GM15510 (cell line): ENCODE measurements around the gene DCTN3.

Source experiments
- POLR2A ChIP-seq: IDR thresholded peaks from 3 replicates; pipeline ENCODE4 v1.6.1; 2011; ENCODE audit warnings: borderline replicate concordance; ENCODE audit not compliant: insufficient read length; ENCODE audit errors: extremely low read depth

DCTN3 gene

DNA sequence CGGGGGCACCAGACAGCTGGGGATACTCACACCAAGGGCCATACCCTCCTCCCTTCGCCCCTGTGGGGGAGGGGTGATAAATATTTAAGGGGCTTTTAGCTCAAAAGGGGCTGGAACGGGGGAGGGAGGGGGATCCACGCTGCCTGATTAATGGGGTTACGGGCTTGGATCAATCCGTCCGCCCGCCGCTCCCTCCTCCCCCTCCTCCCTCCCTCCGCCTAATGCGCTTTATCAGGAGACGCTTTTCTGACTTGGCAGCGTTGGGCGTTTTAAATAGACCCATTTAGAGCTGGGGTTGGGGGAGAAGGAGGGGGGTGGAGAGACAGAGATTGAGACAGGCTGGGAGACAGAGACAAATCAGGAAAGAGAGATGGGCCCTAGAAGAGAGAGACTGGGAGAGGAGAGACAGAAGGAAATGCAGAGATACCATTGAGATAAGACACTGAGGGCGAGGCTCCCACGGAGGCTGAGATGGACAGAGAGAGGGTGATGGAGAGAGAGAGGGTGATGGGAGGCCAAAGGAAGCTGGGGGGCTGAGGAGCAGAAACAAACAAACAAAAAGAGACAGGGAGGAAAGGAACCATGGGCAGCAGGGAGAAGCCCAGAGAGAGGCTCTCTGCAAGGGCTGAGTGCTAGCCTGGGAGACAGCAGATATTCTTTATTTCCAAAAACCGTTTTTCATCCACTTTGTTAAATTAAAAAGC, 41.0 kb downstream of the DCTN3 start:
- TF ChIP-seq POLR2A, result no peak

DNA sequence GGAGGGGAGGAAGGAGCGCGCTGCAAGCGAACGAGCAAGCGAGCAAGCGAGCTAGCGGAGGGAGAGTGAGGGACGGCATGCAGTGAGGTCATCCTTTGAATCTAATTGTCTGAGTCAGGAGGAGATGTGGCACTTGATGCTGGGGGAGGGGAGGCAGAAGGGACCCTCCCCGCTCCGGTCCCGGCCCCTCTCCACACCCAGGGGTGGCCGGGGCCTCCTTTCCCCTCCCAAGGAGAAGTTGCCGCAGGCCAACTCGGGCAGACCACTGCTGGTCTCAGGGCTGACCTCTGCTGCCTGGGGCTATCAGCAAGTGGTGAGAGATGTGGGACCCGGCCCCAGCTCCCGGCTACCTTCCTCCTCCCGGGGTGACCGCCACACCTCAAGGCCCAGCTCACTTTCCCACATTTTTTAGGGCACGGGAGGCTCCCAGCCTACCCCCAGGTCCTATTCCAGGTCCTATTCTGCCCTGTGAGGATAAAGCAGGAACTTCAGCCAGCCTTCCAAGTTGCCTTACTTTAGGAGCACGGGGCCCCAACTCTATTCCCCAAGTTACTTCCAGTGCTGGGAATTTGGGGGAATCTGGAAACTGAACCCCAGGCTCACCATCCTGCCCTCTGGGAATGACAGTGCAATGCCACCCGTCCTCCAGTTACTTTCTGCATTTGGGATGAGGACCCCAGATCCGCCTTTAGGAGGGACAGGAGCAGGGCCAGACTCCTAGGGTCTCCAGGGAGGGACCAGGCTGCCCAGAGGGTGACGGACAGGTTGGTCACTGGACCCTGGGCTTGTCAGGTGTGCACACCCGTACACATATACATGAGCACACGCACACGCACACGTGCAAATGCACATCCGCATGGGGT, 41.8 kb downstream of the DCTN3 start:
- TF ChIP-seq POLR2A, result no peak

DNA sequence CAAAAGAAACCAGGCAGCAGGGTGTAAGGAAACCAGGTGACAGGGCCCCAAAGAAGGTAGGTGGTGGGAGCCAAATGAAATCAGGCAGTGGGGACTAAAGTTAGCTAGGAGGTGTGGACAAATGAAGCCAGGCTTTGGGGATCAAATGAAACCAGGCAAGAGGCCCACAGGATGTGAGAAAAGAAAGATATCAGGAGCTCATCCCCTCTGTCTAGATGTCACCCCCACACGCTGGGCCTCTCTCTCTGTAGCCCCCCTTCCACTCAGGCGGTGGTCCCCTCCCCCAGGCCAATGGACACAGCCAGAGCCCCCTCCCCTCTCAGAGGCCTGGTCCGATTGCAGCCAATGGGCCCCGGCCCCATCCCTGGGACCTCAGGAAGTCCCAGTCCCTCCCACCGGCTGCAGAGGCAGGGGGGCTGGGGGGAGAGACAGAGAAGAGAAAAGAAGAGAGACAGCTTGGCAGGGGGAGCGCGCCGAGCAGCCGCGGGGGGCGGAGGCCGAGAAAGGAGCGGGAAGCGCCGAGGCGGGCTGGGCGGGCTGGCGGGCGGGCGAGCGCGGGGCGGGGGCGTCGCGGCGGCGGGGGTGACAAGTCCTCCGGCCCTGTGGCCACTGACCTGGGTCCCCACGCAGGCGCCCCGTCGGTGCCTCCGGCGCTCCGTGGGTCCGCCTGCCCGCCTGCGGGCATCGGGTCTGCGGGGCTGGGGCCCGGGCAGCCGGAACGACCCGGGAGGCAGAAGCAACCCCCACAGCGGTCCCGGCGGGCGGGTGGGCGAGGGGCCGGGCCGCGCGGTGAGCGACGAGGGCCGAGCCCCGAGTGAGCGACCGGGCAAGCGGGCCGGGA, 42.7 kb downstream of the DCTN3 start:
- TF ChIP-seq POLR2A, result no peak

DNA sequence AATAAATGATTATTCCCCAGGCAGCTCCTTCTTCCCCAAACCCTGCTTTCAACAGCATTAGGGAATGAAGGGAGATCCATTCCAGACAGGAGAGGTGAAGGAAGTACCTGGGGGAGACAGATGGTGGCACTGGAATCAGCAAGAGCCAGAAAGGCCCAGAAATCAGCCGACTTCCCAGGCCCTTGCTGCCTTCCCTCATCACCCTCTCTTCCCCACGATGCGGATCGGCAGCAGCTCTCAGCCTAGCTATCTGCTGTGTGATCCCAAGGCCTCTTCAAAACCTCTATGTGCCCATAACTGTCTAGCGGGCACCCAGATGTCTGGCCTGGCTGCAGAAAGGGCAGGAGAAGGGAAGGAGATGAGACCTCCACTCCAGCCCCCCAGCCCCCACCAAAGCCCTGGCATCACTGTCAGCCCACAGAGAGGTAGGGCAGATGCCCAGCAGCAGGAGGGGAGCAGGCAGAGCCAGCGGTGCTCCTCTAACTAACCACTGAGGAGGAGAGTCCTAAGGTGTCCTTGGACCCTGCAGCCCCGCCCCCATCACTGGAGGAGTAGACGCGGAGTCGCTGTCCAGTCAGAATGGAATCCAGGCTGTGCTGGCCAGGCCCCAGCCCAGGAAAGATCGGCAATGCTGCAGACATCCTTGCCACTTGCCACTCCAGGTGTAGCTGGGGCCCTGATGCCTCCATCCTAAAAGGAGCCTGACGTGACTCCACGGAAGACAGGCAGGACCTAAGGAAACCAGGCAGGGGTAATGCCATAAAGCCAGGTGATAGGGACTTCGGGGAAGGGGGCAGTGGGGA, 43.5 kb downstream of the DCTN3 start:
- TF ChIP-seq POLR2A, result no peak

DNA sequence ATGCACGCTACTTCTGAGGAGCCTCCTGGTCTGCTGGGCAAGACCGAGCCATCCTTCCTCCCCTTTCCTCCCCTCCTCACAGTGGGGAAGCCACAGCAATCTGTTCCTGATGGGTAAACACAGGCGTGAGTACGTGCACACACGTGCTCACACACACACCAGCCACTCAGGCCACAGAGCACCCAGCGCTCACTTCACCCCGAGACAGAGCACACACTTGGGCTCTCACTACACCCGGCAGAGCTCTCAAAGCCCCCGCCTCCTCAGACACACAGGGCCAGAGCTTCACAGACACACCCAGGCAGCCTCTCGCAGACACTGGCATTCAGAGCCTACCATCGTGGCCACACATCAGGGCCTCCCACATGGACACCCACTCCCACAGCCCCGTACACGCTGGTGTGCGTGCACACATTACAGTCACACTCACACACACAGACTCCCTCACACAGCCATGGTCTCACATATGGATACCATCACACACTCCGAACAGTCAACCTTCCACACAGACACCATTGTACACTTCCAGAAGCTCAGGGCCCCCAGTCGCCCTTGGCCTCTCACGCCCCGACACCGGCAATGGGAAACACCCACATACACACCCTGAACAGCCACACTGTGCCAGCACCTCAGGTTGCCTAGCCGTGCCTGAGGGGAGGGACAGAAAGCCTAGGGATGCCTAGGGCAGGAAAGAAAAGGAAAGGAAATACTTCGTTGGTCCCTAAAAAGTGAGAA, 44.3 kb downstream of the DCTN3 start:
- TF ChIP-seq POLR2A, result no peak

DNA sequence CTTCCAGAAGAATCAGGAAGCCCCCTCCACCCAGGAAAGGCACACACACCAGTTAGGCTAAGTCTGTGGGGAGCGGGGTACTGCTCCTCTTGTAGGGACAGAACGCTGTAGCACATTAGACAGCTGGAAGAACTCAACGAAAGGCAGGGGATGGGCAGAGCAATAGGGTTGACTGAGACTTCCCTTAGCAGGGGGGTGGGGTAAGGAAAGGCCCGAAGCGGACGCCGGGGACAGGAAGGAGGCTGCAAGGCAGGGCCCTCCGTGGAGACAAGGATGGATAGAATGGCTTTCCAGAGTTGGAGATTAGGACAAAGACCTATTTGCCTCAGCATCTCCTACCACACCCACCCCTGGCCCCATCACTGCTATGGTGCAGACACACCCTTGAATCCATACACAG, 45.1 kb downstream of the DCTN3 start:
- TF ChIP-seq POLR2A, result no peak

DNA sequence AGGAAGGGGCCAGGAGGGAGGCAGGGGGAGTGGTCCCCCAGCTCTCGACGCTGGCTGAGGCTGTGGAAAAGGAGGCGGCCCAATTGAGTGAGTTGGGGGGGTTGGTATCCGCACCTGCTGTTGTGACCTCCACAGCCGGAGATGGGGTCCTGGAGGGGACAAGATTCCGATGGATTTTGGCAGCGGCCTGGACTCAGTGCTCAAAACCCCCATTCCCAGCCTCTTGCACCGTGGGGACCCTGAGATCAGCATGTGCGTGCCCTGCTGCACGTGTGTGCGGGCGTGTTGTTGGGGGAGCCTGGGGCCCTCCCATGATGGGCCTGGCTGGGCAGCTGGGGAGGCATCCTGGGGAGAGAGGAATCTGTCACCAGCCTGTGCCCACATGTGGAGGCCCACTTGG, 45.7 kb downstream of the DCTN3 start:
- no peak for TF ChIP-seq POLR2A

DNA sequence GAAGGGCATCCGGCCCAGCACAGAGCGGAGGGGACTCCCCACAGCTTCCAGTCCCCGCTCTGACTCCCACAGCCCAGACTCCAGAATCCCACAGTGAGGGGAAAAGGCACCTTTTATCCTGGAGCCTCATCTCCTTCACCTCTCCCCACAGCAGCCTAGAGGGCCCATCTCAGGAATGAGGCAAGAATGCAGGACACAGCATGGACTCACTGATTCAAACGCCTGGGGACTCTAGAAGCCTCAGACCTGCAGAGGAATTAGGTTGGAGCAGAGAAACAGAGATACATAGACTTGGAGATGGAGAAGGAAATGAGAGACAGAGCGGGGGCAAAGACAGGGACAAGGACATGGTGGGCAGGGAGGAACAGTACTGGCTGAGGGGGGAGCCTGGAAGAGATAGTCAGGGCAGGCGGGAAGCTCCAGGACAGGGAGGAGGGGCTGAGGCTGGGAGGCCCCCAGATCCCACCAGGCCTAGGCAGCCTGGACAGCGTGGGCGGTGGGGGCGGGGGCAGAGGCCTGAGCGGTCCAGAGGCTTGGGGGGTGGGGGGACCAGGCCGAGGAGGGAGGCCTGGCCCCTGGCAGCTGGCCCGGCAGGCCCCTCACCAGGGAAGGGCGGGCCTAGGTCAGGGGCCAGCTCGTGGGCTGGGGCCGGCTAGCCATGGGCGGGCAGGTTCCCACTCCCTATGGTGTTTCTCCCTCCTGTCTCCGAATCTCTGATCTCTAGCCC, 46.5 kb downstream of the DCTN3 start:
- no peak for TF ChIP-seq POLR2A

DNA sequence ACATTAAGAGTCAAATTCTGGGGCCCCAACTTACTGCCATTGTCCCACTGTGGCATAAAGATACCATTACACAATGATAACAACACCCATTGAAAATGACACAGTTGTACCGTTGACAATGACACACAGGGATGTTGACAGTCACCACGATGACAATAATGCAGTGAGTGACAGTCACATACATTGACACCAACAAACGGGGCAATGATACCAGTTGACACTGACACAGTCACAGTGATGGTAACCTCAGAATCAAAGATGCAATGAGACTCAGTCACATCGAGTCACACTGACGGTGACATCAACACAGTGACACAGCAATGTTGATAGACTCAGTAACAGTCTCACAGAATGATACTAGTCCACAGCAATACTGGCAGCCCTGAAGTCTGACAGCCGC, 47.7 kb downstream of the DCTN3 start:
- TF ChIP-seq POLR2A, result no peak

DNA sequence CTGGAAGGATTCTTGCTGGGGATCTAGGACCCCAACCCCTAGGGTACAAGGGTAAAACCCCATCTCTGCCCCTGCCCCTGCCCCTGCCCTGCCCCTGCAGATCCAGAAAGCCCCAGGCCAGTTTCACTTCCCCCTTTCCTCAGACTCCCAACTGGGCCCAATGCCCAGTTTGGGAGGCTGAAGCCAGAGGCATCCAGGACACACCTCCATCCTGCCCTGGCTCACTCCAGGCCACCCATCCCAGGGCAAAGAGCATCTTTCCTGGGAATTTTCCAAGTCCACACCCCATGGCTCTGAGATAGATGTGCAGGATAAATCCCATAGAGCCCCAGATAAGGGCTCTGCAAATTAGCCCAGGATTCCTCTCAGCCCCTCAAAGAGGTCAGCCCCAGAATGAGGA, 48.2 kb downstream of the DCTN3 start:
- TF ChIP-seq POLR2A, result no peak

DNA sequence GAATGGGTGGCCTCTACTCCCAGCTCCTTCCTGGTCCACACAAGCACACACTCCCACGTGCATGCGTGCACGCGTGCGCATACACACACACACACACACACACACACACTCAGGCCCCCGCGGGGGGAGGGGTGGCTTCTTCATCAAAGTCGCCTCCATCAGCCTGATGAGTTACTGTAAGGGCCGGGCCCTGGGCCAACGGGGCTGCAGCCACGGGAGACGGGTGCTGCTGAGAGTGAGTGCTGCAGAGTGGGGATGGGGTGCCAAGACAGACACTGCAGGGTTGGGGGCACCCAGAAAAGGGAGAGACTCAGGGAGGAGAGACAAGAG, 48.8 kb downstream of the DCTN3 start:
- TF ChIP-seq POLR2A, result no peak

DNA sequence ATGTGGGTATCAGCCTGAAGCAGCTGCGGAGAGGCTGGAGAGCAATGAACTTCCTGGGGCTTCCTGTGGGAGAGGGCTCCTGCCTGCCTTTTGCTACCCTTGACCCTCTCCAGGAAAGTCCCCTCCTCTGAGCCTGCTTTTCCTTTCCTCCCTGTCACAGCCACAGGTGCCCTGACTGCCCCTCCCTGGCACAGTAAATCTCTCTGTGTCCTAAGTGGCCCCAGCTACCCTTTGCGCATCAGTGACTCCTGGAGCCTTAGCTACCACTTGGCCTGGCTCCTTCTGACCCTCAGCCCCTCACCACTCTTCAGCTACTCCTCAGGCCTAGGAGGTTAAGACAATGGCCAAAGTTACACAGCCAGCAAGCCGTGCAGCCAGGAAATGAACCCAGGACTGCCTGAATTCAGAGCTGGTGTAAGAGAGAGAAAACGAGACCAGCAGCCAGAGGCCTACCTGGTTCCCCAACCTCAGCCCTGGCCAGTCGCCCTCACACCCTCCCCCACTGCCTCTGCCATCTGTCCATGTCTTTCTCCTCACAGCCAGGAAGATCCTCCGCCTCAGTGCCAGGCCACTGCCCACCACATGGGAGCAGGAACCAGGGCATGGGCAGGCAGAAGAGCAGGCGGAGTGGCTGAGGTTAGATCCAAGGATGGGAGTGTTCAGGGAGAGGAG, 49.4 kb downstream of the DCTN3 start:
- no peak for TF ChIP-seq POLR2A

DNA sequence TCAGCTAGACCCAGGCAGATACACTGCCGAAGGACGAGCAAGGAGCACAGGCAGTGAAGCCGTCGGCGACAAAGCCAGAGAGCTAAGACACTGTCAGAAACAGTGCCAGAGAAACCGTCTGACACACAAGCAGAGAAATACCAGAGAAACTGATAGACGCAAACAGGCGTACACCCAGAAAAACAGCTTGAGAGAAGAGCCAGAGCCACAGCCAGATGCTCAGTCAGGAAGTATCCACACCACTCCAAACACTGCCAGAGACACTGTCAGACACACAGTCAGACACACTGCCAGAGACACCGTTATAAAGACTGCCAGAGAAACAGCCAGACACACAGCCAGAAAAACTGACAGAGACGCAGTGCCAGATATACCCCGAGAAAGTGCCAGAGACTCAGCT, 49.9 kb downstream of the DCTN3 start:
- TF ChIP-seq POLR2A, result no peak
